Heart right ventricle (tissue), 16 donors: ENCODE measurements around the gene MAP3K2. TPM values are rescaled to one million over a fixed set of nuclear protein-coding genes. Genes with fewer than 3 reads are reported as not detected.

Source experiments
- ATAC-seq, 8 donors: fragments of 200-7000 bp; cut with Tn5 transposase; one replicate each; pipeline ENCODE4 v1.9.1; 2020; ENCODE audit warnings: mild to moderate bottlenecking in 8 of 8, moderate library complexity in 8 of 8, moderate number of reproducible peaks in 1 of 8
- DNase-seq, 2 donors: peaks; one replicate each; pipeline ENCODE4 v3.0.0-alpha.2; 2020
- H3K27ac ChIP-seq, 10 donors: fragments of 200-600 bp; sonication (generic) in 2 of 10; one replicate each; pipeline versions ENCODE4 v1.5.0 to v1.8.0; 2020 to 2022; ENCODE audit warnings: mild to moderate bottlenecking in 3 of 10
- H3K27me3 ChIP-seq, 7 donors: fragments of 200-600 bp; one replicate each; pipeline ENCODE4 v1.8.0; 2021 to 2022; ENCODE audit warnings: mild to moderate bottlenecking in 2 of 7
- H3K36me3 ChIP-seq, 9 donors: fragments of 200-600 bp; sonication (generic) in 1 of 9; one replicate each; pipeline versions ENCODE4 v1.5.0 to v1.8.0; 2020 to 2022; ENCODE audit warnings: mild to moderate bottlenecking in 2 of 9
- H3K4me1 ChIP-seq, 9 donors: fragments of 200-600 bp; sonication (generic) in 1 of 9; one replicate each; pipeline versions ENCODE4 v1.5.0 to v1.8.0; 2020 to 2022; ENCODE audit warnings: mild to moderate bottlenecking in 4 of 9
- H3K4me3 ChIP-seq, 10 donors: fragments of 200-600 bp; sonication (generic) in 2 of 10; one replicate each; pipeline versions ENCODE4 v1.5.0 to v1.8.0; 2020 to 2022; ENCODE audit warnings: mild to moderate bottlenecking in 7 of 10, moderate library complexity in 2 of 10
- H3K9me3 ChIP-seq, 11 donors: fragments of 200-600 bp in 10 of 11; sonication (generic) in 2 of 11; one replicate each; pipeline versions ENCODE4 v1.5.0 to v1.8.0; 2013 to 2022; ENCODE audit warnings: mild to moderate bottlenecking in 2 of 11, control low read depth in 1 of 11, moderate library complexity in 1 of 11
- WGBS, 2 donors: extraction: QIAGEN DNeasy Blood & Tissue Kit; methylation state at CpG; one replicate each; pipeline ENCODE4 v1.1.7; 2013; ENCODE audit warnings: inconsistent platforms in 1 of 2; 5-methylcytosine and 5-hydroxymethylcytosine counted together
- intact Hi-C, 10 donors: fragments of 100-400 bp; cut with DNase I; formaldehyde crosslinking; loops; one replicate each; pipeline versions ENCODE4 v1.11.1 to v1.14.2; 2022
- polyA plus RNA-seq, 2 donors: library from polyadenylated mRNA; stranded (reverse); fragments of 200-250 nt; gene quantifications; one replicate each; pipeline ENCODE4 v1.2.3, GENCODE V29; 2013
- total RNA-seq, 10 donors: library from RNA; stranded (reverse); fragmentation: NEBNext Ultra II Directional in 3 of 10; extraction: Animal tissue kit (Norgen Biotek cat#: 25700) in 3 of 10; gene quantifications; one replicate each; pipeline versions ENCODE4 v1.2.1 to v1.2.4, GENCODE V29; 2021 to 2023
- TF ChIP-seq, protein P1 (sequence below), 9 donors: fragments of 200-600 bp; sonication (generic) in 2 of 9; IDR thresholded peaks; one replicate each; pipeline versions ENCODE4 v1.5.0 to v1.8.0; 2021 to 2022; ENCODE audit warnings: antibody characterized with exemption in 9 of 9, mild to moderate bottlenecking in 5 of 9, moderate library complexity in 1 of 9
- donor health status: Arrhythmogenic right ventricular cardiomyopathy.
- donor health status: ischemic (EF 13 %, LVEDD 7.1; RV severe dilation, severe dysfunction).
- donor health status: healthy with polysubstance abuse.
- donor health status: DM: no; HTN: yes; CAD: no.
- donor health status: DM: no; HTN: no; CAD: no.
- donor health status: ischemic (EF 25% LVEDD 6.9; RV normal size, moderate dysfunction).
- donor health status: ischemic (EF 25% LVEDD 5.7; RV mildly dilated, moderate dysfunction).
- donor health status: healthy.
- donor health status: DM: yes; HTN: yes; CAD: no.
- donor health status: Ischemic cardiomyopathy.
- donor health status: ischemic (EF 35%, LVEDD 5.7; RV mildly dilated, moderate dysfunction).
- donor health status: nonischemic (EF 11% LVEDD 7.7; RV severe dilation, severe dysfunction).
- donor health status: DM: yes; HTN: yes; CAD: no.
- donor health status: PGD.
- donor health status: ischemic (EF 29% LVEDD 5.4; RV normal size, mild dysfunction).
- donor health status: nonischemic (EF 23%, LVEDD 6.1; RV moderate dilation, normal function).

Gene MAP3K2
- total and polyA plus RNA-seq, 12 donors, result 2.9 to 30.9 (median 25.2) TPM

DNA sequence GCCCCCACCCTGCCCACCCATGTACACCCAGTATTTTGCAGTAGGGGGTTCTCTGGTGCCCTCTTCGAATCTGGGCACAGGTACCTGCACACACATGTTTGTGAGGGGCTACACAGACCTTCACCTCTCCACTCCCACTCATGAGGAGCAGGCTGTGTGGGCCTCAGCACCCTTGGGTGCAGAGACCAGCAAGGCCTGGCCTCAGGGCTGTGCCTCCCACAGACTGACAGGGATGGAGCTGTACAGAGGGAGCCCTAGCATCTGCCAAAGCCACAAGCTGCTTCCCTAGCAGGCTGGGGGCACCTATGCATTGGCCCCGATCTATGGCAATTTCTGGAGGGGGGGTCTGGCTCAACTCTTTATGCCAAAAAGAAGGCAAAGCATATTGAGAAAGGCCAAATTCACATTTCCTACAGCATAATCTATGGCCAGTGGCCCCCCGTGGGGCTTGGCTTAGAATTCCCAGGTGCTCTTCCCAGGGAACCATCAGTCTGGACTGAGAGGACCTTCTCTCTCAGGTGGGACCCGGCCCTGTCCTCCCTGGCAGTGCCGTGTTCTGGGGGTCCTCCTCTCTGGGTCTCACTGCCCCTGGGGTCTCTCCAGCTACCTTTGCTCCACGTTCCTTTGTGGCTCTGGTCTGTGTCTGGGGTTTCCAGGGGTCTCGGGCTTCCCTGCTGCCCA lies 39.7 kb upstream of the MAP3K2 start:
- intact Hi-C loops, result no loop called here
- H3K4me3 ChIP-seq, result no peak overlapping the region
- TF ChIP-seq, protein P1, sequence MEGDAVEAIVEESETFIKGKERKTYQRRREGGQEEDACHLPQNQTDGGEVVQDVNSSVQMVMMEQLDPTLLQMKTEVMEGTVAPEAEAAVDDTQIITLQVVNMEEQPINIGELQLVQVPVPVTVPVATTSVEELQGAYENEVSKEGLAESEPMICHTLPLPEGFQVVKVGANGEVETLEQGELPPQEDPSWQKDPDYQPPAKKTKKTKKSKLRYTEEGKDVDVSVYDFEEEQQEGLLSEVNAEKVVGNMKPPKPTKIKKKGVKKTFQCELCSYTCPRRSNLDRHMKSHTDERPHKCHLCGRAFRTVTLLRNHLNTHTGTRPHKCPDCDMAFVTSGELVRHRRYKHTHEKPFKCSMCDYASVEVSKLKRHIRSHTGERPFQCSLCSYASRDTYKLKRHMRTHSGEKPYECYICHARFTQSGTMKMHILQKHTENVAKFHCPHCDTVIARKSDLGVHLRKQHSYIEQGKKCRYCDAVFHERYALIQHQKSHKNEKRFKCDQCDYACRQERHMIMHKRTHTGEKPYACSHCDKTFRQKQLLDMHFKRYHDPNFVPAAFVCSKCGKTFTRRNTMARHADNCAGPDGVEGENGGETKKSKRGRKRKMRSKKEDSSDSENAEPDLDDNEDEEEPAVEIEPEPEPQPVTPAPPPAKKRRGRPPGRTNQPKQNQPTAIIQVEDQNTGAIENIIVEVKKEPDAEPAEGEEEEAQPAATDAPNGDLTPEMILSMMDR (IDR thresholded peaks at IDR 0.05), result no peak
- no peak overlapping the region for H3K27ac ChIP-seq
- no peaks in the 10 kb centered on the region for H3K36me3 ChIP-seq
- peaks cover 4 to 24% (median 22%) of the 10 kb centered on the region in 7 donors for H3K27me3 ChIP-seq
- no peak for DNase-seq
- H3K9me3 ChIP-seq, result no peaks in the 10 kb centered on the region
- no peak for ATAC-seq
- WGBS, 2 donors, result 90 to 95% methylated on average over 7 of the region's 7 CpGs
- H3K4me1 ChIP-seq, result peaks cover 0 to 15% (median 13%) of the 10 kb centered on the region in 9 donors

DNA sequence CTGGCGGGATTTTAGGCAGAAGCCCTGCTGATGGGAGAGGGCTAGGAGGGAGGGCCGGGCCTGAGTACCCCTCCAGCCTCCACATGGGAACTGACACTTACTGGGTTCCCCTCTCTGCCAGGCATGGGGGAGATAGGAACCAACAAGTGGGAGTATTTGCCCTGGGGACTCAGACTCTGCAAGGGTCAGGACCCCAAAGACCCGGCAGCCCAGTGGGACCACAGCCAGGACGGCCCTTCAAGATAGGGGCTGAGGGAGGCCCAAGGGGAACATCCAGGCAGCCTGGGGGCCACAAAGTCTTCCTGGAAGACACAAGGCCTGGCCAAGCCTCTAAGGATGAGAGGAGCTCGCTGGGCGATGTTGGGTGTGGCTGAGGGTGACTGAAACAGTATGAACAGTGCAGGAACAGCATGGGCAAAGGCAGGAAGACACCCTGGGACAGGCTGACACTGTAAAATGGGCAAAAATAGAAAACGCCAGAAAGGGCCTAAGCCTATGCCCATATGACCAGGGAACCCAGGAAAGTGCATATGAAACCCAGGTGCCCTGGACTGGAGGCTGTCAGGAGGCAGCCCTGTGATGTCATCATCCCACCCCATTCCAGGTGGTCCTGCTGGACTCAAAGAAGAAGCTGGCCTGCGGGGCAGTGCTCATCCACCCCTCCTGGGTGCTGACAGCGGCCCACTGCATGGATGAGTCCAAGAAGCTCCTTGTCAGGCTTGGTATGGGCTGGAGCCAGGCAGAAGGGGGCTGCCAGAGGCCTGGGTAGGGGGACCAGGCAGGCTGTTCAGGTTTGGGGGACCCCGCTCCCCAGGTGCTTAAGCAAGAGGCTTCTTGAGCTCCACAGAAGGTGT lies 39.0 kb upstream of the MAP3K2 start:
- intact Hi-C loops, result no loop called here
- H3K9me3 ChIP-seq, result no peaks in the 10 kb centered on the region
- peaks cover 0 to 17% (median 14%) of the 10 kb centered on the region in 9 donors for H3K4me1 ChIP-seq
- H3K4me3 ChIP-seq, result no peak overlapping the region
- 91 to 94% methylated on average over 10 of the region's 10 CpGs for WGBS, 2 donors
- ATAC-seq, result no peak
- no peaks in the 10 kb centered on the region for H3K36me3 ChIP-seq
- H3K27ac ChIP-seq, result no peak overlapping the region
- peaks cover 4 to 31% (median 29%) of the 10 kb centered on the region in 7 donors for H3K27me3 ChIP-seq
- no peak for DNase-seq
- TF ChIP-seq, protein P1 (IDR thresholded peaks at IDR 0.05), result no peak

DNA sequence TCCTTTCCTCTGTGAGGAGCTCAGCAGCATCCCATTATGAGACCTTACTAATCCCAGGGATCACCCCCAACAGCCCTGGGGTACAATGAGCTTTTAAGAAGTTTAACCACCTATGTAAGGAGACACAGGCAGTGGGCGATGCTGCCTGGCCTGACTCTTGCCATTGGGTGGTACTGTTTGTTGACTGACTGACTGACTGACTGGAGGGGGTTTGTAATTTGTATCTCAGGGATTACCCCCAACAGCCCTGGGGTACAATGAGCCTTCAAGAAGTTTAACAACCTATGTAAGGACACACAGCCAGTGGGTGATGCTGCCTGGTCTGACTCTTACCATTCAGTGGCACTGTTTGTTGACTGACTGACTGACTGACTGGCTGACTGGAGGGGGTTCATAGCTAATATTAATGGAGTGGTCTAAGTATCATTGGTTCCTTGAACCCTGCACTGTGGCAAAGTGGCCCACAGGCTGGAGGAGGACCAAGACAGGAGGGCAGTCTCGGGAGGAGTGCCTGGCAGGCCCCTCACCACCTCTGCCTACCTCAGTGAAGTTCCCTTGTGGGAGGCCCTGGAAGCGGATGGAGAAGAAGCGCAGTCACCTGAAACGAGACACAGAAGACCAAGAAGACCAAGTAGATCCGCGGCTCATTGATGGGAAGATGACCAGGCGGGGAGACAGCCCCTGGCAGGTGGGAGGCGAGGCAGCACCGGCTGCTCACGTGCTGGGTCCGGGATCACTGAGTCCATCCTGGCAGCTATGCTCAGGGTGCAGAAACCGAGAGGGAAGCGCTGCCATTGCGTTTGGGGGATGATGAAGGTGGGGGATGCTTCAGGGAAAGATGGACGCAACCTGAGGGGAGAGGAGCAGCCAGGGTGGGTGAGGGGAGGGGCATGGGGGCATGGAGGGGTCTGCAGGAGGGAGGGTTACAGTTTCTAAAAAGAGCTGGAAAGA lies 38.0 kb upstream of the MAP3K2 start:
- Histone ChIP-seq H3K4me1 (peaks cover 0 to 17% (median 14%) of the 10 kb centered on the region in 9 donors), H3K27me3 (peaks cover 4 to 39% (median 34%) of the 10 kb centered on the region in 7 donors), H3K4me3 (no peak overlapping the region), H3K36me3 (no peaks in the 10 kb centered on the region), H3K27ac (no peak overlapping the region), H3K9me3 (no peaks in the 10 kb centered on the region)
- TF ChIP-seq, protein P1 (IDR thresholded peaks at IDR 0.05), result no peak
- no peak for ATAC-seq
- 94 to 95% methylated on average over 16 of the region's 16 CpGs for WGBS, 2 donors
- intact Hi-C loops, result no loop called here
- DNase-seq, result no peak
